HG02938 (cell line): ENCODE measurements around the gene FARP1.

Experiments used
- ATAC-seq: cut with Tn5 transposase; IDR thresholded peaks from one replicate; pipeline ENCODE4 v1.9.1; 2021; ENCODE audit warnings: mild to moderate bottlenecking, moderate library complexity; ENCODE audit not compliant: unreplicated experiment

FARP1 gene

GRCh38 chr13:98200211-98200878, 57.5 kb downstream of the FARP1 start:
- no peak for ATAC-seq

DNA sequence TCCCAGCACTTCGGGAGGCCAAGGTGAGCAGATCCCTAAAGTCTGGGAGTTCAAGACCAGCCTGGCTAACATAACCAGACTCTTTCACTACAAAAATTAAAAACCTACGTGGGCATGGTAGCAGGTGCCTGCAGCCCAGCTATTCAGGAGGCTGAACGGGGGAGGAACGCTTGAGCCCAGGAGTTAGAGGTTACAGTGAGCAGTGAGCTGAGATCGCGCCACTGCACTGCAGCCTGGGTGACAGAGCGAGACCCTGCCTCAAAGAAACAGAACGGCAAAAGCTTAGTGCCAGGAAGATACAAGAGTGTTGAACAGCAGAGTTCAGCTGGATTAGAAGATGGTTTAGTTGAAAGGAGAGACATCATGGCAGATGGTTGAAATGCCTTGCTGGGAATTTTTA, 58.3 kb downstream of the FARP1 start:
- no peak for ATAC-seq

GRCh38 chr13:98201984-98202383, 59.1 kb downstream of the FARP1 start:
- ATAC-seq = no peak

DNA sequence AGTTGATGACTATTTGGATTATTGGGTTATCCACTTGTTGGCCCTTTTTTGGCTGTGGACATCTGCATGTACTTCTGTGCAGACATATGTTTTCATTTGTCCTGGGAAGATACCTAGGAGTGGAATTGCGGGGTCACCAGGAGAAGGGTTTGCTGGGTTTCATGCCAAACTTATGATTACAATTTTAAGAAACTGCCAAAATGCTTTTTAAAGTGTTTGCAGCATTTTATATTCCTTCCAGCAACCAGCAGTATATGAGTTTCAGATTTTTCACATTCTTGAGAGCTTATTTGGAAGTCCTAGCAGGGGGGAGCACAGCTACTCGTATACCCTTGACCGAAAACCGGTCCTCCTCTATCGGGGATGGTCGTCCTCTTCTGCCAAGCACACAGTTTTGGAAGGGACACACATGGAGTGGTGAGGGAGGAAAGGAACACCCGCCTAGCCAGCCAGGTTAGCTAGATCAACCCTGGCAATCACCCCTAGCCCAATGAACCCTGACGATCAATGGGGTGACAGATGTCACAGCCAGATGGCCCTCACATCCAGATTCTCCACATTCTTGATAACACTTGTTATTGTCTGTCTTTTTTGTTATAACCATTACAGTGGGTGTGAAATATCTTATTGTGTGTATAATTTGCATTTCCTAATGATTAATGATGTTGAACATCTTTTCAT, 60.9 kb downstream of the FARP1 start:
- ATAC-seq = no peak

- ATAC-seq = no peak
Measured at GRCh38 chr13:98204546-98204945, 61.7 kb downstream of the FARP1 start.

DNA sequence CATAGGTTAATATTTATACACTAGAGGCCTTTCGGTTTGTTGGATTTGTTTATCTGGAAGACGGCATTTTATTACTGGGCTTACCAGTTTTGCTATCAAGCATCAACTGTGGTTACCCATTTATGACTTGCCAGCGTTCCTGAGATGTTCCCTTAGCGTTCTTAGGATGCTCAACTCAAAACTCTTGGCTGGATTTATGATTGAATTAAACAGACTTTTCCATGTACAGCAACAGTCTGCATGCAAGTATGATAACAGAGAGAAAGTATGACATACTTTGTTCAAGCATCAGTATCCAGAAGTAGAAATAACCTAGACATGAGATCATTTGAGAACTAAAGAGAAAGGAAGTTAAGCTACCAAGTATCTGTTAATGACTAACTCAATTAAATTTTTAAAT, 64.1 kb downstream of the FARP1 start:
- no peak for ATAC-seq

- ATAC-seq = no peak
Measured at GRCh38 chr13:98207416-98207815, 64.5 kb downstream of the FARP1 start.

DNA sequence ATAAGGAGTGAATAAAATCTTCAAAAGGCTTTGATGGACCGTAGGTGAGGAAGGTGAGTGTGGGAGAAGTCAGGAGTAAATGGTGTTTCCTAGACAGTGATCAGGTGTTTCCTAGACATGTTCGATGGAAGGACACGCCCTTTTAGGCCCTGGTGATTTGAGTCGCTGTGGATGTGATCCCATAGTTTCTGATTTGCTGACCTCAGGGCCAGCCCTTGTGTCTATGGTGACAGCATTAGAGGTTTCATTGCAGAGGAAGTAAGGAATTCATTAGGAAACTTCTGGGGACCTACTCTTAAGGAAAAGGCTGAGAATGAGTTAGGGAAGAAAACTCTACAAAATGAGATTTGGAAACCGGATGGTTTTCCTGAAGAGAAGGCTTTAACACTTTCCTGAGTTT, 65.7 kb downstream of the FARP1 start:
- ATAC-seq = no peak

DNA sequence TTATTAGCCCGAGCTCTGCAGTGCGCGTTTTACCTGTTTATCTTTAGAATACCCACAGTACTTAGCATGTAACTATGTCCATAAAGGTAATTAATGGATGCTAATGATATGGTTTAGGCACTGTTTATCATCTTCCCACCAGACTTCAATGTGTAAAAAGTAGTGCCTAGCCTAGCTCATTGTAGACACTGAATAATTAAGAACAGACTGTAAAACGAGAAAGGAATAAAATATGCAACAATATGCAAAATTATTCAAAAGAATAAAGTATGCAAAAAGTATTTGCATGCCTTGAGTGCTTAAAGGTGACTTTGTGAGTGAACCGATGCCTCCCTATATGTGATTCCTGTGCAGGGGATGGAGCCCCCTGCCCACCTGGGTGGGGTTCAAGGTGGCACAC, 69.9 kb downstream of the FARP1 start:
- ATAC-seq = no peak

DNA sequence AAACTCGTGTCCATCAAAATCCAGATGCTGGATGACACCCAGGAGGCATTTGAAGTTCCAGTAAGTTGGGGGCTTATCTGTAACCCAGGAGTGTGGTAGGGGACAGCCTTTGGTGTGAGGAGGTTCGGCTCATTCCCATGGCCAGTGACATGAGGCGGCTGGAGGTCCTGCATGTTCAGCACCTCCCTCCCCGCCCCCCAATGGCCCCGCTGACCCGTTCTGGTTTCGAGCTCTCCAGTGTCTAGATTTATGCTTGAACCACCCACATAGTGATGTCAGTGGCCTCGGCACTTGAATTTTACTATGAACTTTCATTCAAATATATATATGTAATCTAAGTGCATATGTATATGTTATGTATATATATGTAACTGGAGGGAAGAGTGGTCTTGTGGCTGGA, 70.5 kb downstream of the FARP1 start:
- ATAC-seq = no peak

GRCh38 chr13:98214008-98214643, 71.2 kb downstream of the FARP1 start:
- no peak for ATAC-seq

DNA sequence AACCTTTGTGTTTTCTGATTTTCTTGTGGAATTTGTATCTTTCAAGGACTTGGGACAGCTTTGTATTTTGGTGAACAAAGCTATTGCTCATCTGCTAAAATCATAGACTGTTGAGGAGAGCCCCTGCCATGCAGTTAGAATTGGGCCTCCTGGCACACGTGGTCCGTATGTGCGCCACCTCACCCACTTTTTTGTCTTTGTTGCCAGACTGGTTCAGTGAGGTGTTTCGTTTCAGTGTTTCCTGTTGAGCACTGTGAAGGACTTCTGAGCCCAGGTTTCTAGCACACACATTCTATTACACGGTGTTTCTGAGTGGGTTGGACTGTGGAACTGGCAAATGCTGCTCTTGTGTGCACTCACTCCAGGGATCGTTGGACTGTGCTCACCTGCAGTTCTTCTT, 71.8 kb downstream of the FARP1 start:
- ATAC-seq = no peak

DNA sequence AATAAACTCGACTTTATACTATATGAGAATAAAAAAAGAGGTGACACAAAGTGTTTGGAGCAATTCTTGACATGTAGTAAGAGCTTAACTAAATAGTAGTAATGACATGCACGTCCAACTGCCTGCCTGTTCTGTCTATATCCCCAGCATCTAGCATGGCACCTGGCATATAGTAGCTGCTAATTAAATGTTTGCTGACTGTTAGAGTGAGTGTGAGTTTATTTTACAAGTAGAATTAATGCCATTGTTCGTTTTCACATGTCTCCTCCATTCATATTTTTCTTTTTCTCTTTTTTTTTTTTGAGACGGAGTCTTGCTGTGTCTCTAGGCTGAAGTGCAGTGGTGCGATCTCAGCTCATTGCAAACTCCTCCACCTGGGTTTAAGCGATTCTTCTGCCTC, 72.6 kb downstream of the FARP1 start:
- no peak for ATAC-seq

GRCh38 chr13:98216135-98216565, 73.3 kb downstream of the FARP1 start:
- ATAC-seq = no peak

DNA sequence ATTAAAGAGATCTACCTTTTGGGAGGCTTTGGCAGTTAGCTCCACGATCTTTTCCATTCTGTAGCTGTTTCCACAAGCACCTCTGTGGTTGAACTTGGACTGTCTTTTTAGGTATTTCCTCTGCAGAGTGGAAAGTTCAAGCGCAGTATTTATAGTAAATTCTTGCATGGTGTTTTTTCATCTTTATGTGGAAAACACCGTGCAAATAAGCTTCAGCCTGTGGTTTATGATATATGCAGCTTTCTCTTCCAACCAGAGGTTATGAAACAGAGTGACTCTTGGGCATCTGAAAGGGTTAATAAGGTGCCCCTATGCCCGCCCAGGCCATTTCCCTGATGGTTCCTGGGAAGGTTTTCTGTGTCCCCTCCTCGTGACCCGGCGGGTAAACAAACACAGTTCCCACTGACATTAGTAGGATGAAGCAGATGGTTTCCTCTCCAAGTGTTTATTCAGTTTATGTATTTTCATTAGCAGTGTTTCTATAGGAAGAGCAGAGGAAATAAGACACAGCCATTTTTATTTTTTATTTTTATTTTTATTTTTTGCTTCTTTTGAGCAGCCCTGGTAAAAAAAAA, 73.9 kb downstream of the FARP1 start:
- no peak for ATAC-seq

DNA sequence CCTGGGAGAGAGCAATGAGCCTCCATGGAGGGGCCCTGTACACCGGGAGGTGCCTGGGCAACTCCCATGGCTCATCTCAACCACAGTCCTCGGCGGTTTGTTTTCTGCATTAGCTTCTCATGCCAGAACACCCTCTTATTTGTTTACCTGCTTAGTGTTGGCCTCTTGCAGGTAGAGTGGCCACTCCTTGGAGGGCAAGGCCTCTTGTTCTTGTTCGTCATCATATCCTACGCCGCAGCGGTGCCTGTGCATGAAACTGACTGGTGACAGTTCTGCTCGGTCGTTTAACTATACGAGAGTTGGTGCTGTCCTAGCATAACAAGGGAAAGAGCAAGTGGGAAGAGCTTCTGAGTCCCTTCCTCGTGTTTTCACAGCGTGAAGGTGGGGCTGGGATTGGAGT, 74.7 kb downstream of the FARP1 start:
- ATAC-seq = no peak

GRCh38 chr13:98219685-98220084, 76.8 kb downstream of the FARP1 start:
- no peak for ATAC-seq

DNA sequence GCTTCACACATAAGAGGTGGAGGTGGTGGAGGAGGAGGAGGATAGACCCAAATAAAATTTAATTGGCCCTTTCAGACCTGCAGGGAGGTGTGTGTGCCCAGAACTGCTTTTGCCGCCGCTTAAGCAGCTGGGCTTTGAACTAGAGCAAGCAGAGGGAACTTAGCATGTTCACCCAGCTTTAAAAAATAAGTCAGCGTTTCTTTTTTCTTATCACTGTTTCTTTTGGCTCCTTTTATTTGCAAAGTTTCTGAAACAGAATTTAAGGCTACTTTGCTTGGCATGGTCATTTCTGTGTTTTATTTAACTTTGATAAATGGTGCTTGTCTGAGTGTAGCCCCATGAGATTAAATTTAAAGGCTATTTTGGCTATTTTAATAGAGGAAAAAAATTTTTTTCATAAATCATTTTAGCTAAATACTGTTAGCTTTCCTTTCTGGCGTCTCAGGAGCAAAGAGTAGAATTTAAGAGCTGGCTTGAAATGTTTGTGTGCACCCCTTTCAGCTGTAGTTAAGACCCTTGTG, 77.4 kb downstream of the FARP1 start:
- ATAC-seq = no peak

- ATAC-seq = no peak
Measured at GRCh38 chr13:98221234-98221633, 78.3 kb downstream of the FARP1 start.

- no peak for ATAC-seq
Measured at GRCh38 chr13:98222081-98222554, 79.2 kb downstream of the FARP1 start.

DNA sequence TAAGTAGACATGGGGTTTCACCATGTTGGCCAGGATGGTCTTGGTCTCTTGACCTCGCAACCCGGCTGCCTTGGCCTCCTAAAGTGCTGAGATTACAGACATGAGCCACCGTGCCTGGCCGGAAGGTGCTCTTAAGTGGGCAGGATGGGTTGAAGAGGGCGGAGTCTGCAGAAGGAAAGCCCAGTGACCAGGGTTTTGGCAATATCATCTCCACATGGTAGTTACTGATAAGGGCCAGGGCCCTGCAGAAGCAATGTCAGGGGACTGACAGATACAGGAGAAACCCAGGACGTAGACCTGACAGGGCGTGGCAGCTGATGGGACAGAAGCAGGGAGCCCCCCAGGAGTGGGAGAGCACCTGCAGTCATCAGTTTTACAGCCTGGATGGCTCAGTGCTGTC, 79.9 kb downstream of the FARP1 start:
- no peak for ATAC-seq

DNA sequence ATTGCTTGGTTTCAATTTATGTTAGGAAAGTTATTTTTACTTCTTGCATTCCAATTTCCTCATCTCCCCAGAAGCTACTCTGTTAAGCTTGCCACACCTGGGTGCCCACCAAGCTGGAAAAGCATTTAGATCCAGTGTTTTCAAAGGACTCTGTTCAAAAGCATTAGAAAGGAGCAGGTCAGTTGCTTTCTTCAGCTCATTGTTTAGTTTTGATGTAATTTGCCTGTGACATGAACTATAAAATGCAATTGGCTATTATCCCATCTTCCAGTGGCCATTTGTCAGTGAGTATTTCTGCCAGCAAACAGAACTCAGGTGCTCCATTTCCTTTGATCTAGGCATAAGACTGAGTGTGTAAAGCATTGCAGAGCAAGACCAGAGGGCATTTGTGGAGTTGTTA, 80.8 kb downstream of the FARP1 start:
- no peak for ATAC-seq
